Fibroblast of pulmonary artery (primary cell): ENCODE data around the gene OTUD6A.

ENCODE experiments used
- DNase-seq: peaks from one replicate; pipeline ENCODE4 v3.0.0-alpha.2; 2010; ENCODE audit warnings: low read depth
- H3K4me3 ChIP-seq: replicated peaks from 2 replicates; pipeline ENCODE4 v1.5.1; 2011; ENCODE audit warnings: low read depth, mild to moderate bottlenecking, control low read depth, low read length, moderate library complexity
- TF ChIP-seq, protein P1 (sequence below): IDR thresholded peaks from 2 replicates; pipeline ENCODE4 v1.5.1; 2011; ENCODE audit warnings: mild to moderate bottlenecking, control low read depth, low read length, inconsistent platforms; ENCODE audit errors: missing control alignments

Gene OTUD6A

DNA sequence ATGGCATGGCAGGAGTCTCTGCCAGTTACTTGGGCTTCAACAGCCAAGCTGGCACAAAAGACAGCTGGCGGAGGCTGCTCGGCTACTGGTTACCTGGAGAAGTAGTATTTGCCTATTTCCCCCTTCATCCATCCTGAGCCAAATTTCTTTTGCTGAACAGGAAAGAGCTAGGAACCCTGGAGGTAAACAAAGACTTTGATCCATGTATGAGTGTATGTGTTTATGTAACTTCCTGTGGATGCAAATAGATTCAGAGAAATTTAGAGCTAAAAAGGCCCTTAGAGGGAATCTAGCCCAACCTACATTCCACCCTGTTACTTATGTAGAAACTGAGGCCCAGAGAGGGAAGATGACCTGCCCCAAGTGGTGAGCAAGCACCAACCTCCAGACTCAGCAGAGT, 23.7 kb upstream of the OTUD6A start:
- DNase-seq = no peak
- H3K4me3 ChIP-seq = no peak overlapping the region
- TF ChIP-seq, protein P1, sequence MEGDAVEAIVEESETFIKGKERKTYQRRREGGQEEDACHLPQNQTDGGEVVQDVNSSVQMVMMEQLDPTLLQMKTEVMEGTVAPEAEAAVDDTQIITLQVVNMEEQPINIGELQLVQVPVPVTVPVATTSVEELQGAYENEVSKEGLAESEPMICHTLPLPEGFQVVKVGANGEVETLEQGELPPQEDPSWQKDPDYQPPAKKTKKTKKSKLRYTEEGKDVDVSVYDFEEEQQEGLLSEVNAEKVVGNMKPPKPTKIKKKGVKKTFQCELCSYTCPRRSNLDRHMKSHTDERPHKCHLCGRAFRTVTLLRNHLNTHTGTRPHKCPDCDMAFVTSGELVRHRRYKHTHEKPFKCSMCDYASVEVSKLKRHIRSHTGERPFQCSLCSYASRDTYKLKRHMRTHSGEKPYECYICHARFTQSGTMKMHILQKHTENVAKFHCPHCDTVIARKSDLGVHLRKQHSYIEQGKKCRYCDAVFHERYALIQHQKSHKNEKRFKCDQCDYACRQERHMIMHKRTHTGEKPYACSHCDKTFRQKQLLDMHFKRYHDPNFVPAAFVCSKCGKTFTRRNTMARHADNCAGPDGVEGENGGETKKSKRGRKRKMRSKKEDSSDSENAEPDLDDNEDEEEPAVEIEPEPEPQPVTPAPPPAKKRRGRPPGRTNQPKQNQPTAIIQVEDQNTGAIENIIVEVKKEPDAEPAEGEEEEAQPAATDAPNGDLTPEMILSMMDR = no peak

DNA sequence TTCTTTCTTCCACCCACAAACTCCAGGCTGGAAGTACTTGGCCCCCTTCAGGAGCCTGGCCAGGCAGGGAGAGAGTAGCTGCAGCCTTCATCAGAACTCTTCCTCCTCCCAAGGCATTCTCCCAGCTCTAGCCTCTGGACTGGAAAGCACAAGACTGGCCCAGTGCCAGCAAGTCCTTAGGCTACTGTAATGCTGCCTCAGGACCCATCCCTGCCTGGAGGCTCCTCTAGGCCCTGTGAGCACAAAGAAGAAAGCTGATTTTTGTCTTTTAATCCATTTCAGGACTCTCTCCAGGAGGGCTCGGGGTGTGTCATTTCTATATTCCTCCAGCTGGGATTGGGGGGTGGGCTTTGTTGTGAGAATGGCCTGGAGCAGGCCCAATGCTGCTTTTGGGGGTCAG, 23.3 kb upstream of the OTUD6A start:
- peak; percentile 27 for DNase-seq
- no peak overlapping the region for H3K4me3 ChIP-seq
- TF ChIP-seq, protein P1 = no peak

DNA sequence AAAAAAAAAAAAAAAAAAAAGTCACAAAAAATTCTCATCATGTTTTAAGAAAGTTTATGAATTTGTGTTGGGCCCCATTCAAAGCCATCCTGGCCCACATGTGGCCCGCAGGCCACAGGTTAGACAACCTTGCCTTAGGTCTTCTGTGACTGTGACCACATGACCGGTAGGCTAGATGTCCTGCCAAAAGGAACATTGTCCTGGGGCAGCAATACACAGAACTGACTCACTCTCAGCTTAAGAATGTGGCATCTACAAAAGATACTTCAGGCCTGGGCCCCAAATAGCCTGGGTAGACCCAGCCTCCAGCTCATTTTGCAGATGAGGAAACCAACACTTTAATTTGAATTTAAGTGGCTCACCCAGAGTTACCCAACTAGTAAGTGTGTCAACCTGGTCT, 22.5 kb upstream of the OTUD6A start:
- TF ChIP-seq, protein P1 = no peak
- peak; percentile 17 for DNase-seq
- no peak overlapping the region for H3K4me3 ChIP-seq

DNA sequence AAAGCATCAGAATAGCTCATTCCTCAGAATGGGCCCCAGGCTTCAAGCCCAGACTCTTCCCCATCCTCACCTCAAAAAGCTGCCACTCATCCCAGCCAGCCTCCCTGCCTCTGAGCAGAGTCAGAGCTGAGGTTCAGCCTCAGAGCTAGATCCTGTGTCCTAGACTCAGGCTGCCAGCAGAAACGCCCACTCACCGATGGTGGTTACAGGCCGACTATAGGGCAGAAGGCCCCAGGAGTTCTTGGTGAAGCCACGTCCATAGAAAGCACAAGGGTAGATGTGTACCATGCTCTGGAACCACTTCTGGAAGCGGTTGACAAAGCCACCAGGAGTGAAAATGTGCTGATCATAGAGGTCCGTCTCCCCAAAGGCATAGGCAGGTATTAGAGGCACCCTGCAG, 20.3 kb upstream of the OTUD6A start:
- no peak overlapping the region for H3K4me3 ChIP-seq
- no peak for DNase-seq
- TF ChIP-seq, protein P1 = no peak

DNA sequence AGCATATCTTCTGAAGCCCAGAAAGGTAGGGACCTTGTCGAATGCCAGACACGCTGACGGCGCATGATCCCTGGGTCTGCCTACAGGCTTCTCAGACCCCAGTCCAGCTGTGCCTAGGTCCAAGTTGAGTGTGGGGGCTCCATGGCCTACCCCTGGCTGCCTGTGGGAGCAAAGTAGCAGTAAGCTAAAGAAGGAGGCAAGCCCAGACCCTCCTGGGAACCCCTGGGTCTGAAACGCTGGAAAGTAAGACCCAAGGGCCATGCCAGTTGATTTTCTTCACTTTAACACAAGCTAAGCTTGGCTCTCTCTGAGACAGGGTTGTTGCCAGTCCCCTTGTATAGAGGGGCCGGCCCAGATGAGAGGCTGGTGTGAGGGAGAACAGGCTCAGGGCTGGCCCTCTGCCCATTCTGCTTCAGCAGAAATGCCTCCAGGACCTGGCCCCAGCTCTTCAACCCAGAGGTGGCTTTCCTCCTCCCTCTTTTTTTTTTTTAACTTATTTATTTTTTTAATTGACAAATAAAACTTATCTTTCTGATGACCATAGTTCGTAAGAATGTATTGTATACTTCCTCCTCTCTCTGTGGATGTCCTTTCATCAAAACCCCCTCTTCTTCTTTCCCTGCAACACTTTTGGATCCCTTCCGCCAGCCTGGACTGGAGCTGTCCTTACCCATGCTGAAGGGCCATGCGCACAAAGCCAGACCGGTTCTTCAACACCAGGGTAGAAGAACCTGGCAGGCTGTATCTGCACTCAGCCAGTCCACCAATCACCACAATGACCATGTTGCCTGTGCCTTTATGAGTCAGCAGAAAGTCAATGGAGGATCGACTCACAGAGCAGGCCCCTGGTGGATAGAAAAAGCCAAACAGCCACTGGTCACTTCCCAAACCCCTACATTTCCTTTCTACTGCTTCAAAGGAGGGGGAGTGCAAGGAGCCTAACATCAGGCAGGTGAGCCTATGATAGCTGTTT, 19.6 kb upstream of the OTUD6A start:
- TF ChIP-seq, protein P1 = peak; percentile 6
- DNase-seq = peak; percentile 31
- H3K4me3 ChIP-seq = no peak overlapping the region

DNA sequence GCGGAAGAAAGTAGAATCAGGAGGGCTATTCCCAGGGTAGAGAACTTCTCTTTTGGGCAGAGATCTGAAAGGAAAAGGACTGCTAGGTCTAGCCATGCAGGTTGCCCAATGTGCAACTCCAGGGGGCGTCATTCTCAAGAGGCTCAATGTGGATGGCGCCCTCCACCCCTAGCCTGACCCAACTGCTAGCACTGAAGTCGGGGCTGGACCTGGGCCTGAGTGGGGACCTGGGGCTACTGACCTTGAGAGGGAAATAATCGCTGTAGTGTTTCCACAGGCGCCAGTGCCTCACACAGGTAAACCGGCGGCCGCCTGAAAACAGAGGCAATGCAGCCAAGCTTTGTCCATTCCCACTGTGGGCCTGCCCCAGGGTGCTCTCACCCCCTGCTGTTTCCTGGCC, 18.6 kb upstream of the OTUD6A start:
- H3K4me3 ChIP-seq = no peak overlapping the region
- TF ChIP-seq, protein P1 = no peak
- no peak for DNase-seq
